ENCODE measurements around the gene WEE2. TPM values are rescaled to one million over a fixed set of nuclear protein-coding genes. Genes with fewer than 3 reads are reported as not detected.

Gene WEE2
- total and polyA plus RNA-seq, 2 of the 13 experiments (the other 11 are each of a cell fraction or from before 2014, with no cell fraction given), result not detected

- Histone ChIP-seq H3K27ac (ENCODE audit: extremely low read length, insufficient read depth, low read length) (no peak overlapping the region), H3K79me2 (ENCODE audit: insufficient read depth, low read length) (no peaks in the 10 kb centered on the region), H3K36me3 (replicated peaks in 1 of 2; ENCODE audit: control insufficient read depth in 1 of 2, insufficient read depth in 2 of 2, low read length in 2 of 2) (peaks cover 1 to 7% of the 10 kb centered on the region in 2 experiments; a peak in 1 of 5 replicates), H3K4me2 (ENCODE audit: low read depth, low read length) (no peak overlapping the region), H3K27me3 (ENCODE audit: control insufficient read depth in 1 of 2, insufficient read depth in 2 of 2, low read length in 2 of 2) (no peaks in the 10 kb centered on the region), H2AFZ (ENCODE audit: low read length) (no peak overlapping the region), H3K4me3 (replicated peaks in 1 of 3; ENCODE audit: insufficient read depth in 1 of 3, low read depth in 2 of 3, low read length in 3 of 3) (no peak overlapping the region), H4K20me1 (ENCODE audit: insufficient read depth, low read length) (no peaks in the 10 kb centered on the region), H3K4me1 (ENCODE audit: insufficient read depth, low read length) (no peaks in the 10 kb centered on the region), H3K9ac (ENCODE audit: insufficient read depth, low read depth, low read length) (no peak overlapping the region), H3K9me3 (ENCODE audit: low read length) (no peaks in the 10 kb centered on the region)
- no TSS peak for BruUV-seq (replicated peaks)
- CTCF ChIA-PET (ENCODE audit: low intra/inter-chr PET ratio, low total read pairs), result no interaction called here
- WGBS (ENCODE audit: low lambda C conversion rate), result 97% methylated on average over 3 of the region's 3 CpGs
- FAIRE-seq (no peak), ATAC-seq (no peak), DNase-seq (ENCODE audit: low spot score) (no peak)
- in situ Hi-C loops (cut with HindIII; ENCODE audit: extremely low pct_ligation_motif_present, low pct_unique_long_range_greater_than_20kb) (no loop called here), intact Hi-C loops (cut with micrococcal nuclease; ENCODE audit: unreplicated experiment) (no loop called here)
- TF ChIP-seq, protein P1, sequence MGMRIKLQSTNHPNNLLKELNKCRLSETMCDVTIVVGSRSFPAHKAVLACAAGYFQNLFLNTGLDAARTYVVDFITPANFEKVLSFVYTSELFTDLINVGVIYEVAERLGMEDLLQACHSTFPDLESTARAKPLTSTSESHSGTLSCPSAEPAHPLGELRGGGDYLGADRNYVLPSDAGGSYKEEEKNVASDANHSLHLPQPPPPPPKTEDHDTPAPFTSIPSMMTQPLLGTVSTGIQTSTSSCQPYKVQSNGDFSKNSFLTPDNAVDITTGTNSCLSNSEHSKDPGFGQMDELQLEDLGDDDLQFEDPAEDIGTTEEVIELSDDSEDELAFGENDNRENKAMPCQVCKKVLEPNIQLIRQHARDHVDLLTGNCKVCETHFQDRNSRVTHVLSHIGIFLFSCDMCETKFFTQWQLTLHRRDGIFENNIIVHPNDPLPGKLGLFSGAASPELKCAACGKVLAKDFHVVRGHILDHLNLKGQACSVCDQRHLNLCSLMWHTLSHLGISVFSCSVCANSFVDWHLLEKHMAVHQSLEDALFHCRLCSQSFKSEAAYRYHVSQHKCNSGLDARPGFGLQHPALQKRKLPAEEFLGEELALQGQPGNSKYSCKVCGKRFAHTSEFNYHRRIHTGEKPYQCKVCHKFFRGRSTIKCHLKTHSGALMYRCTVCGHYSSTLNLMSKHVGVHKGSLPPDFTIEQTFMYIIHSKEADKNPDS (CRISPR knock-in tag; IDR thresholded peaks at IDR 0.05), result no peak
- TF ChIP-seq ZNF678 (CRISPR knock-in tag; IDR thresholded peaks at IDR 0.05) (no peak), CHD2 (IDR thresholded peaks at IDR 0.05; ENCODE audit: low read depth, low read length) (no peak), JARID2 (CRISPR knock-in tag; IDR thresholded peaks at IDR 0.05; ENCODE audit: insufficient replicate concordance) (no peak), MXD3 (CRISPR knock-in tag; IDR thresholded peaks at IDR 0.05) (no peak), XBP1 (CRISPR knock-in tag; IDR thresholded peaks at IDR 0.05) (no peak), FLYWCH1 (CRISPR knock-in tag; IDR thresholded peaks at IDR 0.05) (no peak), THAP8 (CRISPR knock-in tag; IDR thresholded peaks at IDR 0.05; ENCODE audit: borderline replicate concordance) (no peak)
- POLR2A ChIA-PET, result no interaction called here
Observed at GRCh38 chr7:141673346-141673745, 34.8 kb upstream of the WEE2 start.
